Epithelial cell of prostate (primary cell): ENCODE results near the gene SMARCB1.
"Not testable (repeated sequence)": the region's sequence is repeated elsewhere in the genome, so short reads cannot be mapped to it uniquely, and the experiment has no call there.

Experiments used
- DNase-seq: peaks from one replicate; pipeline ENCODE4 v3.0.0-alpha.2; 2011; ENCODE audit warnings: low read depth, low spot score
- H3K27ac ChIP-seq: fragments of 450-650 bp; 2 replicates; pipeline ENCODE4 v1.5.1; 2017; ENCODE audit warnings: mild to moderate bottlenecking

SMARCB1 gene

DNA sequence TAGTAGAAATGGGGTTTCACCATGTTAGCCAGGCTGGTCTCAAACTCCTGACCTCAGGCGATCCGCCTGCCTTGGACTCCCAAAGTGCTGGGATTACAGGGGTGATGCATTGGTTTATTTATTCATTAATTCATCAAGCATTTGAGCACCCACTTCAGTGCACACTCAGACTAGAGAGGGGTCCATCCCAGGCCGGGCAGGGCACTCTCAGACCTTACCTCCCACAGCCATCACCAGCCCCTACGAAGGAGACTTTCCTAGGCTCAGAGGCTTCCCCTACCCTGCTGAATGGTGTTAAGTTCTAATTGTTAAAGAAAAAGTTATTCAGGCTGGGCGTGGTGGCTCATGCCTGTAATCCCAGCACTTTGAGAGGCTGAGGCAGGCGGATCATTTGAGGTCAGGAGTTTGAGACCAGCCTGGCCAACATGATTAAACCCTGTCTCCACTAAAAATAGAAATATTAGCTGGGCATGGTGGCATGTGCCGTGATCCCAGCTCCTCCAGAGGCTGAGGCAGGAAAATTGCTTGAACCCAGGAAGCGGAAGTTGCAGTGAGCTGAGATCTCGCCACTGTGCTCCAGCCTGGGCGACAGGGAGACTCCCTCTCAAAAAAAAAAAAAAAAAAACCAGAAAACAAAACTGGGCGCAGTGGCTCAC, 77.9 kb downstream of the SMARCB1 start:
- not testable (repeated sequence) for H3K27ac ChIP-seq, DNase-seq

GRCh38 chr22:23868580-23868979, 81.8 kb downstream of the SMARCB1 start:
- no peak for DNase-seq
- no peak overlapping the region for H3K27ac ChIP-seq

GRCh38 chr22:23874871-23875270, 88.1 kb downstream of the SMARCB1 start:
- H3K27ac ChIP-seq, result no peak overlapping the region
- DNase-seq, result no peak

GRCh38 chr22:23875801-23876200, 89.0 kb downstream of the SMARCB1 start:
- H3K27ac ChIP-seq, result no peak overlapping the region
- no peak for DNase-seq

DNA sequence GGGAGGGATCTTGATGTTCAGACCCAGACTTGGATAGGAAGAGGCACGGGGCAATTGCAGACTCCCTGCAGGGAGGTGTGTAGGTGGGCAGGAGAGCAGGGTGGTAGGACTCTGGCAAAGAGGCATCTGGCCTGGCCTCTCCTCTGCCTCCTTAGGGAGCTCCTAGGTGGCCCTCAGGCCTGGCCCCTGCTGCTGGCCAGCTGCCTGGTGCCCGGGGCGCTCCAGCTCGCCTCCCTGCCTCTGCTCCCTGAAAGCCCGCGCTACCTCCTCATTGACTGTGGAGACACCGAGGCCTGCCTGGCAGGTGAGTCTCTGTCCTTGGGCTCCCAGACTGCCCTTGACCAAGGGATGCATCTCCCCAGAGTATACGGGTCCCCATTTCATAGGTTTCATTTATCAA, 90.8 kb downstream of the SMARCB1 start:
- no peak for DNase-seq
- no peak overlapping the region for H3K27ac ChIP-seq

- no peak for DNase-seq
Observed at GRCh38 chr22:23878219-23878618, 91.5 kb downstream of the SMARCB1 start.

DNA sequence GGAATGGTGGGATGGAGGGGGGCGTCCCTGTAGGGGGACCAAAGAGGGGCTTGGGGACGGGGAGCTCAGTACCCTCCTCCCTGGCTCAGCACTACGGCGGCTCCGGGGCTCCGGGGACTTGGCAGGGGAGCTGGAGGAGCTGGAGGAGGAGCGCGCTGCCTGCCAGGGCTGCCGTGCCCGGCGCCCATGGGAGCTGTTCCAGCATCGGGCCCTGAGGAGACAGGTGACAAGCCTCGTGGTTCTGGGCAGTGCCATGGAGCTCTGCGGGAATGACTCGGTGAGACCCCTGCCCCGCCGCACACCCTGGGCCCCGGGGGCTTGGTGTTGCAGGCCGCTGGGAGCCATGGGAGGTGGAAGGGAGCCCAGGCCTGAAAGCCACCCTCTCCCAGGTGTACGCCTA, 95.6 kb downstream of the SMARCB1 start:
- no peak overlapping the region for H3K27ac ChIP-seq
- no peak for DNase-seq

More at GRCh38 chr22:23878219-23878618, 91.5 kb downstream of the SMARCB1 start:
- H3K27ac ChIP-seq, result no peak overlapping the region

GRCh38 chr22:23883658-23884057, 96.9 kb downstream of the SMARCB1 start:
- DNase-seq, result no peak
- no peak overlapping the region for H3K27ac ChIP-seq

DNA sequence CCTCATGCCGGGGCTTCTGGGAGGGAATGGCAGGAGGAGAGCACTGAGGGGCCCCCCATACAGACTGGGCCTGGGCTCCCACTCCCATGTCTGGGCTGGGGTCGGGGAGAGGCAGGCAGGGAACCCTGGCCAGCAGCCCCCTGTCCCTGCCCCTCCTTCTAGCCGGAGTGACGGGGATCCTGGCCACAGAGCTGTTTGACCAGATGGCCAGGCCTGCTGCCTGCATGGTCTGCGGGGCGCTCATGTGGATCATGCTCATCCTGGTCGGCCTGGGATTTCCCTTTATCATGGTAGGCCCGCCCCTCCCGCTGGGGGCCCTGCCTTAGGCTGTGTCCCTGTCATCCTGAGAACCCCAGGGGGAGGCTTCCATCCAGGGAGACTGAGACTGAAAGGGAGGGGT, 97.4 kb downstream of the SMARCB1 start:
- no peak for DNase-seq
- H3K27ac ChIP-seq, result no peak overlapping the region
